ENCODE data around the gene IGLL1. TPM values are rescaled to one million over a fixed set of nuclear protein-coding genes. Genes with fewer than 3 reads are reported as not detected.

IGLL1 gene
- polyA plus RNA-seq, 1 donor from 2014 or later: not detected

- no peak for TF ChIP-seq MXI1 (conservative IDR thresholded peaks at IDR 0.05; ENCODE audit: poor library complexity, severe bottlenecking)
- no peak for TF ChIP-seq CTCF (IDR thresholded peaks at IDR 0.05; ENCODE audit: poor library complexity, severe bottlenecking)
- TF ChIP-seq SMC3 (conservative IDR thresholded peaks at IDR 0.05; ENCODE audit: poor library complexity): no peak
- TF ChIP-seq REST (IDR thresholded peaks at IDR 0.05; ENCODE audit: borderline replicate concordance): no peak
- TF ChIP-seq EP300 (conservative IDR thresholded peaks at IDR 0.05; ENCODE audit: poor library complexity, severe bottlenecking): no peak
- TF ChIP-seq RAD21 (conservative IDR thresholded peaks at IDR 0.05): no peak
- no peak for TF ChIP-seq TAF1 (IDR thresholded peaks at IDR 0.05; ENCODE audit: low read depth)
- TF ChIP-seq EZH2 (IDR thresholded peaks at IDR 0.05; ENCODE audit: borderline replicate concordance, insufficient read depth, low read length, poor library complexity, severe bottlenecking): no peak
- TF ChIP-seq POLR2AphosphoS5 (IDR thresholded peaks at IDR 0.05): no peak
- peak overlapping the region; percentile 60 for H3K27ac ChIP-seq (ENCODE audit: low read length)
- H3K9me3 ChIP-seq (ENCODE audit: low read length): no peaks in the 10 kb centered on the region
- H3K79me2 ChIP-seq (replicated peaks; ENCODE audit: insufficient read depth, low read length): no peaks in the 10 kb centered on the region
- H3K4me2 ChIP-seq (ENCODE audit: low read length): peak overlapping the region; percentile 41
- no peaks in the 10 kb centered on the region for H3F3A ChIP-seq (ENCODE audit: insufficient read depth, low read length, poor library complexity, severe bottlenecking)
- no peaks in the 10 kb centered on the region for H3K36me3 ChIP-seq (ENCODE audit: insufficient read depth, low read length)
- H4K20me1 ChIP-seq (ENCODE audit: insufficient read depth): no peaks in the 10 kb centered on the region
- H3K27me3 ChIP-seq (ENCODE audit: insufficient read depth, low read depth, low read length): peaks cover 3% of the 10 kb centered on the region
- no peak overlapping the region for H2AFZ ChIP-seq (ENCODE audit: low read depth, low read length)
- peak overlapping the region; percentile 56 for H3K4me3 ChIP-seq (ENCODE audit: low read length)
- H3K9me2 ChIP-seq (ENCODE audit: insufficient read depth, low read length): no peaks in the 10 kb centered on the region
- peak overlapping the region; percentile 34 for H3K9ac ChIP-seq (ENCODE audit: low read length)
Observed at GRCh38 chr22:23553924-23554870, 25.9 kb downstream of the IGLL1 start.

GRCh38 chr22:23553438-23553837, 26.7 kb downstream of the IGLL1 start:
- Histone ChIP-seq H3K9me3 (ENCODE audit: low read length) (no peaks in the 10 kb centered on the region), H3K9ac (ENCODE audit: low read length) (peak overlapping the region; percentile 34), H4K20me1 (ENCODE audit: insufficient read depth) (no peaks in the 10 kb centered on the region), H3F3A (ENCODE audit: insufficient read depth, low read length, poor library complexity, severe bottlenecking) (no peaks in the 10 kb centered on the region), H3K4me2 (ENCODE audit: low read length) (peak overlapping the region; percentile 41), H3K9me2 (ENCODE audit: insufficient read depth, low read length) (no peaks in the 10 kb centered on the region), H3K36me3 (ENCODE audit: insufficient read depth, low read length) (no peaks in the 10 kb centered on the region), H3K27me3 (ENCODE audit: insufficient read depth, low read depth, low read length) (peaks cover 3% of the 10 kb centered on the region), H3K79me2 (replicated peaks; ENCODE audit: insufficient read depth, low read length) (no peaks in the 10 kb centered on the region), H2AFZ (ENCODE audit: low read depth, low read length) (no peak overlapping the region), H3K4me3 (ENCODE audit: low read length) (peak overlapping the region; percentile 56), H3K27ac (ENCODE audit: low read length) (peak overlapping the region; percentile 18)
- TF ChIP-seq MXI1 (conservative IDR thresholded peaks at IDR 0.05; ENCODE audit: poor library complexity, severe bottlenecking) (no peak), EP300 (conservative IDR thresholded peaks at IDR 0.05; ENCODE audit: poor library complexity, severe bottlenecking) (no peak), TAF1 (IDR thresholded peaks at IDR 0.05; ENCODE audit: low read depth) (no peak)
